Stimulated activated CD4-positive, alpha-beta T cell treated with anti-CD3 and anti-CD28 coated beads, Interleukin-12 subunit alpha, Interleukin-12 subunit beta, amount 100 ng/mL, for 24 hours (primary cell): ENCODE results near the gene C1orf167.

Experiments used
- DNase-seq, 2 experiments: peaks; one replicate each; pipeline ENCODE4 v3.0.0-alpha.2; 2020; ENCODE audit warnings: low read depth in 2 of 2

Gene C1orf167

GRCh38 chr1:11784993-11785769 is 23.2 kb downstream of the C1orf167 start:
- DNase-seq = no peak

- DNase-seq = no peak
These were observed 24.2 kb downstream of the C1orf167 start for GRCh38 chr1:11786168-11786567.

GRCh38 chr1:11787251-11787803 is 25.3 kb downstream of the C1orf167 start:
- no peak for DNase-seq

- DNase-seq = no peak
These were observed 25.9 kb downstream of the C1orf167 start for GRCh38 chr1:11787804-11788436.

GRCh38 chr1:11788549-11789053 is 26.6 kb downstream of the C1orf167 start:
- DNase-seq = no peak

- no peak for DNase-seq
These were observed 27.4 kb downstream of the C1orf167 start for GRCh38 chr1:11789126-11790067.

GRCh38 chr1:11790101-11790879 is 28.3 kb downstream of the C1orf167 start:
- DNase-seq = no peak

- no peak for DNase-seq
These were observed 29.1 kb downstream of the C1orf167 start for GRCh38 chr1:11790880-11791715.

GRCh38 chr1:11792106-11792505 is 30.1 kb downstream of the C1orf167 start:
- no peak for DNase-seq

GRCh38 chr1:11793819-11794218 is 31.8 kb downstream of the C1orf167 start:
- DNase-seq = no peak

- no peak for DNase-seq
These were observed 32.6 kb downstream of the C1orf167 start for GRCh38 chr1:11794446-11795237.

GRCh38 chr1:11795238-11795890 is 33.4 kb downstream of the C1orf167 start:
- no peak for DNase-seq

- no peak for DNase-seq
These were observed 34.2 kb downstream of the C1orf167 start for GRCh38 chr1:11796036-11796828.

GRCh38 chr1:11797525-11798216 is 35.7 kb downstream of the C1orf167 start:
- no peak for DNase-seq

GRCh38 chr1:11799099-11799498 is 37.1 kb downstream of the C1orf167 start:
- DNase-seq = no peak

GRCh38 chr1:11799896-11800295 is 37.9 kb downstream of the C1orf167 start:
- DNase-seq = no peak

GRCh38 chr1:11800391-11800755 is 38.4 kb downstream of the C1orf167 start:
- no peak for DNase-seq
